Measurements from ENCODE around the gene STEEP1.

GRCh38 chrX:119607018-119607389 is 41.8 kb upstream of the STEEP1 start:
- no peak for TF ChIP-seq CTCF (IDR thresholded peaks at IDR 0.05; ENCODE audit: insufficient read depth, low read length, poor library complexity, severe bottlenecking)
- no peak for TF ChIP-seq EZH2phosphoT487 (conservative IDR thresholded peaks at IDR 0.05; ENCODE audit: low read length)

All from SU-DHL-6 (cell line).